ENCODE measurements around the gene DISP3. TPM values are rescaled to one million over a fixed set of nuclear protein-coding genes. Genes with fewer than 3 reads are reported as not detected.

DISP3 gene
- total RNA-seq, 2 donors from 2014 or later, result 0.05 to 0.06 TPM

- DNase-seq, result no peak
- no peak for ATAC-seq
- intact Hi-C loops (cut with DNase I), result no loop called here
Measured at GRCh38 chr1:11453742-11454491, 25.0 kb upstream of the DISP3 start.

DNA sequence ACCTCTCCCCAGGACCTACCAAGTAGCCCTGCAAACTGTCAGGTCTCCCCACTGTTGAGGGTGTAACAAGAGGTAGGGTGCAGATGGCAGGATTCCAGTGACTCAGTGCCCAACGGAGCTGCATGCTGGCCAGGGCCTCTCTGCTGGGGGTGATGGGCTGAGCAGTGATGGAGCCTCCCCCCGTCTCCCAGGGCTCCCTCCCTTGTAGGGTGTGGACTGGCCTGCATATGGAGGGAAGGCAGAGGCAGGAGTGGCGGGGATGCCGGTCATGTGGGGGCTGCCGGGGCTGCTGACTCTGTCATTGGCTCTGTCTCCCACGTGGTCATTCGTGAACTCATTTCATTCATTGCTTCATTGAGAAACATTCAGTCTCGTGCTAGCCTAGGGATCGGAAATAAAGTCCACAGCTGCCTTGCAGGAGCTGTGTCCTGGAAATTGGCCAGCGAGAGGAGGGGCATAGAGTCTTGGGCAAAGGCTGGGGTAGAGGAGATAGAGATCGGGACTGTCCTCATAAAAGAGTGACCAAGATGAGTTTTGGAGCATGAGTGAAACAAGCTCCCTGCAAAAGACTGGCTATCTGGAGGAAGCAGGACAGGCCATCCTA, 22.9 kb upstream of the DISP3 start:
- ATAC-seq (no peak), DNase-seq (no peak)
- intact Hi-C loops (cut with DNase I), result no loop called here

DNA sequence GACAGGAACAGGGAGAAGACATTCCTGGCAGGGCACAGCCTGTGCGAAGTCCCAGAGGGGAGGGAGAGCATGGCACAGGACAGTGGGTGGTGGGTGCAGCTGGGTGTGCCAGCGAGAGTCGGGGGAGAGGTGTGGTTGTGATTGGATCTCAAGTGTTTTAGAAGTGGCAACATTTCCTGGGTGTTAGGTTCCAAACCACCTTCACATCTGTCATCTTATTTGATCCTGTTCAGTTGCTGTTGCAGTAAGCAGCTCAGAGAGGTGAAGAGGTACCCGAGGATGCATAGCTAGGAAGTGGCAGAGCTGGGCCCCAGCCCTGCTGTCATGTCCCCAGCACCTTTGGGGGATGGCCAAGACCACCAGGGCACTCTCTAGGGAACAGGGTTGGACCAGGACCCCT, 22.0 kb upstream of the DISP3 start:
- no peak for ATAC-seq
- no peak for DNase-seq
- intact Hi-C loops (cut with DNase I), result no loop called here

- peak; percentile 28 for DNase-seq
- intact Hi-C loops (cut with DNase I), result no loop called here
- ATAC-seq, result peak; percentile 77 to 92
Measured at GRCh38 chr1:11458811-11459275, 20.1 kb upstream of the DISP3 start.

- no peak for DNase-seq
- intact Hi-C loops (cut with DNase I), result no loop called here
- no peak for ATAC-seq
Measured at GRCh38 chr1:11461531-11462137, 17.3 kb upstream of the DISP3 start.

DNA sequence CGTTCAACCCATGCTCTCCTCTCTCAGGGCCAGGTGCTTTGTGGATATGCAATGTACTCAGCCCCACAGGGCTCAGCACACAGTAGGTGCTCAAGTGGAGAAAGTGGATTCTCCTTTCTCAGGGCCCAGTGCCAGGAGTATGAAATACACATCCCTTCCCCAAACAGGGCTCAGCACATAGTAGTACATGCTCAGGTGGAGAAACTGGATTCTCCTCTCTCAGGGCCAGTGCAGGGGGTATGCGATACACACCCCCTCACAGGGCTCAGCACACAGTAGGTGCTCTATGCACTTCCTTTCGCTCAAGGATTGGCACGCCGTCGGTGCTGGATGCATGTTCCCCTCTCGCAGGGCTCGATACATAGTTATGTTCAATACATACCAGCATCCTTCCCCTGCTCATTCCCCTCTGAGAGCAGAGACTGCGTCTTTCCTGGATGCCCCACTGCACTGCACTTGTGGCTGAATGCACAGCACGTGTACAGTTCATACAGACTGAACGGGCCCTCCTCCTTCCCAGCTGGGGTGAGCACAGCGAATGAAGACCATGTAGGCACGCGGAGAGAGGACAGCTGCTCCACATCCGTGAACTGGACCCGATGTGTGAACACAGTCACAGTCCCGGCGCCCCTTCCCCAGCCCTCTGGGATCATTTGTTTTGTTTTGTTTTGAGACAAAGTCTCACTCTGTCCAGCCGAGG, 16.6 kb upstream of the DISP3 start:
- ATAC-seq (no peak), DNase-seq (no peak)
- intact Hi-C loops (cut with DNase I), result no loop called here

- ATAC-seq, result no peak
Measured at GRCh38 chr1:11463177-11463576, 15.8 kb upstream of the DISP3 start.

GRCh38 chr1:11465307-11465706, 13.6 kb upstream of the DISP3 start:
- DNase-seq, result no peak
- intact Hi-C loops (cut with DNase I), result no loop called here
- ATAC-seq, result no peak

More at GRCh38 chr1:11463177-11463576, 15.8 kb upstream of the DISP3 start:
- intact Hi-C loops (cut with DNase I), result no loop called here
- DNase-seq, result no peak

DNA sequence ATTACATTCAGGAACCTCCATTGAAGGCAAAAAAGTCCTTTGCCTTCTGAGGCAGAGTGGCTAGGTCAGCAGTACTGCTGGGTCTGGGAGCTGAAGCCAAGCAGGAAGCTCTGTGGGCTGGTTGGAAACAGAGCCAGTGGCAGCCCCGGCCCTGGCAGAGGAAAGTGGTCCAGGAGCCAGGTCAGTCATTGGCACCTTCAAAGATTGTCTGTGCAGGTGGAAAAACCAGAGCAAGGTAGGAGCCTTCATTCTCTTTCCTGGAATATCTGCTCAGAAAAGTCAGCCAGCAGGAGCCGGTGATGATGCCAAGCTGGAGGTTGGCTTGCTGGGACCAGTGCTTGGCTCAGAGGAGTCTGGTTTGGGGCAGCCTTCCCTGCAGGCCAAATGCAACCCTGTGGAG, 12.5 kb upstream of the DISP3 start:
- ATAC-seq (no peak), DNase-seq (no peak)
- intact Hi-C loops (cut with DNase I), result no loop called here

- DNase-seq (no peak), ATAC-seq (no peak)
- intact Hi-C loops (cut with DNase I), result no loop called here
Measured at GRCh38 chr1:11468878-11469277, 10.1 kb upstream of the DISP3 start.

GRCh38 chr1:11470912-11471311, 8.0 kb upstream of the DISP3 start:
- DNase-seq, result no peak
- no peak for ATAC-seq
- intact Hi-C loops (cut with DNase I), result no loop called here

DNA sequence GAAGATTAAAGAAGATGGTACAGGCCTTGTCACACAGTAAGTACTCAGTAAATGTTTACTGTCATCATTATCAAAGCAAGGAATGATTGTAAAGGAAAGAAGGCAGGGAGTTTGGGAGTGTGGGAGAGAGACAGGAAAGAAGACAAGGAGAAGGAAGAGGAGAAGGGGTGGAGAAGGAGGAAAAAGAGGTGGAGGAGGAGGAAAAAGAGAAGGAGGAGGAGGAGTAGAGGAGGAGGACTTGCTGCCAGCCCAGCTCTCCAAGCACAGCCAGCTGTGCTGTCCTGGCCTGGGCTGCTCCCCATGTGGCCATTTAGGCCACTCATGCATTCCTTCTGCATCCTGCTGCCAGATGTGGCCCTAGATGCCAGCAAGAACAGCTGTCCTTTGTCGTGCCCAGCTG, 7.5 kb upstream of the DISP3 start:
- ATAC-seq (no peak), DNase-seq (no peak)
- intact Hi-C loops (cut with DNase I), result no loop called here

GRCh38 chr1:11472284-11472683, 6.7 kb upstream of the DISP3 start:
- ATAC-seq, result no peak
- intact Hi-C loops (cut with DNase I), result no loop called here
- DNase-seq, result no peak

DNA sequence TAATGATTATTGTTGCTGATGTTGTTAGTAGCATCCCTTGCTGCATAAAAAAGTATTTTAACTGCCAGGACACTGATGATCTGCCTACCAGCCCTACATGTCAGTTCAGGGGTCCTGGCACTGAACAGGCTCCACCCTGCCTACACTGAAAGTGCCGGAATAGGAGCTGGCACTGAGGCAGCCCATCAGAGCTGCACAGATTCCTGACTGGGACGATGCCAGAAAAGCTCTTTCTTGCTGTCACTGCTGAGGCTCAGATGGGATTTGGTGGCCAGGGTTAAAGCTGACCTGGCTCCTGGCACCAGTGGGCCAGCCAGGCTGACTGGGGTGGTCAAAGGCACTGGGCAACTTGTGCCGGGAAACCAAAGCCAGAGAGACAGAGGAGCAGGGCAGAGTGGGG, 6.2 kb upstream of the DISP3 start:
- ATAC-seq, result no peak
- intact Hi-C loops (cut with DNase I), result no loop called here
- no peak for DNase-seq

GRCh38 chr1:11473491-11474034, 5.4 kb upstream of the DISP3 start:
- DNase-seq, result no peak
- intact Hi-C loops (cut with DNase I), result no loop called here
- no peak for ATAC-seq

DNA sequence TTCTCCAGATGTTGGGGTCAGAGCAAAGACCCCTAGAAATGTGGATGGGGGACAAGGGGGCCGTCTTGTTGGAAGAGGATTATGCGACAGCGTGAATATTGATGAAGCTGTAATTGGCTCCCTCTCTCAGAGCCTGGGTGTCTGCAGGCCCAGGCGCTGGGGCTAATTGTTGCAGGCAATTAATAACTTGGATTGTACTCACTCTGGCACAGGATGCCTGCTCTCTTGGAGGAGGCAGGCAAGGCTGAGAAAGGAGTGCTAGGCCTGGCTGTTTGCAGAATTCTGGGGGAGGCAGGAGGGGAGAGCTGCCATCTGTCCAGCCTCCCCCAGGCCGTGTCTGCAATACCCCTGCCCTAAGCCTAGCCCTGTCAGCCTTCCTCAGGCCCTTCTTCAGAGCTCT, 4.1 kb upstream of the DISP3 start:
- DNase-seq, result no peak
- ATAC-seq, result no peak
- intact Hi-C loops (cut with DNase I), result no loop called here

DNA sequence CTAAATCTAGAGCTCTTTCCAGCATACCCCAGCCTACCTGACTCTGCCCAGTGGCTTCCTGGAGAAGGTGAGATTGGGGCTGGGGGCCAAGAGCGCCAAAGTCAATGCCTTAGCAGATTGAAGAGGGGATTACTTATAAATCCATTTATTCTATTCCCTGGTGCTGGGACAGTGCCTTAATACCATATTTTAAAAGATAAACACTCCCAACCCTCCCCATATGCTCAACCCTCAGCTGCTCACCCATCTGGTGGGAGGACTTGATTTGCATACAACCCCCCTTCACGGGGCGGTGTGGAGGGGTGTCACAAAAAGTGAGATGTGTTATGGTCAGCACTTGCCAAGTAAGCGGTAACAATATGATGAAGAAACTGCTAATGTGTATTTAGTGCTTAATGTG, 3.2 kb upstream of the DISP3 start:
- ATAC-seq (no peak), DNase-seq (no peak)
- intact Hi-C loops (cut with DNase I), result no loop called here

GRCh38 chr1:11479375-11479979, 522 bp downstream of the DISP3 start:
- DNase-seq, result no peak
- intact Hi-C loops (cut with DNase I), result no loop called here
- no peak for ATAC-seq

GRCh38 chr1:11481019-11481418, 2.1 kb downstream of the DISP3 start:
- DNase-seq (no peak), ATAC-seq (no peak)
- intact Hi-C loops (cut with DNase I), result loop anchor here in 1 of 2 donors (10.0 kb wide), 1 partner anchor 154 kb away; no protein-coding TSS in a partner anchor
